Esophagus squamous epithelium (tissue), 4 donors: Measurements from ENCODE around the gene PEX14.

Source experiments
- POLR2A ChIP-seq, 4 donors: fragments of 450-650 bp; IDR thresholded peaks; one replicate each; pipeline ENCODE4 v1.6.1; 2017; ENCODE audit warnings: antibody characterized with exemption in 4 of 4, mild to moderate bottlenecking in 4 of 4, moderate library complexity in 3 of 4
- TF ChIP-seq, protein P1 (sequence below), 6 experiments: fragments of 450-650 bp in 4 of 6; fragments of 200-600 bp in 2 of 6; sonication (generic) in 2 of 6; IDR thresholded peaks; one replicate each; pipeline ENCODE4 v1.5.1; 2016 to 2019; ENCODE audit warnings: antibody characterized with exemption in 6 of 6, mild to moderate bottlenecking in 4 of 6, moderate library complexity in 4 of 6

DNA sequence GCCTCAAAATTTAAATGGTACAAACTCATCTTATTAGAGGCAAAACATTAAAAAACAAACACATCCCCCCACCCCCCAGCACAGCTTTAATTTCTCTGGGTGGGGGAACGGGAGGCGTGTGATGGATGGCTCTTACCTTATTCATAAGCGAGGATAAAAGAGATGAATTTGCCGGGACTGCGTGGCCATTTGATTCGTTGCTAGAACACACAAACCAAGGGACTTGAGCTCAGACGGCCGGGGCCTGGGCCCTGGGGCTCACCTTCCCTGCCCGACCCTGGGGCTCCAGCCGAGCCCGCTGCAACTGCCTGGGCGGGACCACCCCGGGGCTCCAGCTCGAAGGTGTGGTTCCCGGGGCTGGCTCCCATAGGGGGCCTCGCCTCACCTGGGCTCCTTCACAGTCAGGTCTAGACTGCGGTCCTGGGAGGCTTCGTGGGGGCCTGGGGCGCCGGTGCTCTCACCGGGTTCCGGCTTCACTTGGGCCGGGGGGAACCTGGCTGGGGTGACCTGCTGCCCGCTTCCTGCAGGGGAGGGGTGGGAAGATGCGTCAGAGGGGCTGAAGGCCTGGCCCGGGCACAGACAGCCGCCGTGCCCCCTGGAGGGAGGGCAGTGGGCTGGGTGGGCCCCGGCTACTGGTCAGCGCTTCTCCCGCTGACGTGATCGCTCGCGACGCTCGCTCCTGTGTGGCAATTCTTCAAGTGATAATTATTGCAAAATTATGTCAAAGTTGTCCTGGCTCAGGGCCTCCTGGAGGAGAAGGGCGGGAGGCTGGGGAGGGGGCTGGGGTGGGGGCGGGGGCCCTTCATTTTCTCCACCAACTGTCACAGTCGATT, 176.0 kb downstream of the PEX14 start:
- TF ChIP-seq, protein P1, sequence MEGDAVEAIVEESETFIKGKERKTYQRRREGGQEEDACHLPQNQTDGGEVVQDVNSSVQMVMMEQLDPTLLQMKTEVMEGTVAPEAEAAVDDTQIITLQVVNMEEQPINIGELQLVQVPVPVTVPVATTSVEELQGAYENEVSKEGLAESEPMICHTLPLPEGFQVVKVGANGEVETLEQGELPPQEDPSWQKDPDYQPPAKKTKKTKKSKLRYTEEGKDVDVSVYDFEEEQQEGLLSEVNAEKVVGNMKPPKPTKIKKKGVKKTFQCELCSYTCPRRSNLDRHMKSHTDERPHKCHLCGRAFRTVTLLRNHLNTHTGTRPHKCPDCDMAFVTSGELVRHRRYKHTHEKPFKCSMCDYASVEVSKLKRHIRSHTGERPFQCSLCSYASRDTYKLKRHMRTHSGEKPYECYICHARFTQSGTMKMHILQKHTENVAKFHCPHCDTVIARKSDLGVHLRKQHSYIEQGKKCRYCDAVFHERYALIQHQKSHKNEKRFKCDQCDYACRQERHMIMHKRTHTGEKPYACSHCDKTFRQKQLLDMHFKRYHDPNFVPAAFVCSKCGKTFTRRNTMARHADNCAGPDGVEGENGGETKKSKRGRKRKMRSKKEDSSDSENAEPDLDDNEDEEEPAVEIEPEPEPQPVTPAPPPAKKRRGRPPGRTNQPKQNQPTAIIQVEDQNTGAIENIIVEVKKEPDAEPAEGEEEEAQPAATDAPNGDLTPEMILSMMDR (IDR thresholded peaks at IDR 0.05) = no peak
- TF ChIP-seq POLR2A (IDR thresholded peaks at IDR 0.05) = no peak
